Stimulated activated CD8-positive, alpha-beta memory T cell treated with anti-CD3 and anti-CD28 coated beads, Interleukin-4, amount 100 ng/mL, for 1 hour (primary cell): ENCODE data around the gene TEX53.

Source experiments
- DNase-seq, 2 donors: peaks; one replicate each; pipeline ENCODE4 v3.0.0-alpha.2; 2020; ENCODE audit warnings: low read depth in 2 of 2, low spot score in 1 of 2

Gene TEX53

GRCh38 chr9:114607671-114608524, 49.7 kb downstream of the TEX53 start:
- no peak for DNase-seq

- no peak for DNase-seq
Observed at GRCh38 chr9:114606597-114607207, 50.9 kb downstream of the TEX53 start.
